Measurements from ENCODE around the gene DMGDH.

GRCh38 chr5:79053321-79053720 lies 16.2 kb downstream of the DMGDH start:
- TF ChIP-seq POLR2A (IDR thresholded peaks at IDR 0.05) = no peak
- no peak for TF ChIP-seq CTCF (IDR thresholded peaks at IDR 0.05)

Measured in sigmoid colon (tissue), 3 donors.